BJ (cell line): ENCODE results near the gene SRGAP3. TPM values are rescaled to one million over a fixed set of nuclear protein-coding genes. Genes with fewer than 3 reads are reported as not detected.

ENCODE experiments used
- CTCF ChIA-PET: fragments of 350-600 bp; formaldehyde crosslinking; extraction: SDS; loops from one replicate; lab custom pipeline; 2021; ENCODE audit warnings: antibody characterized with exemption, inconsistent platforms; lab: Yijun Ruan, JAX
- POLR2A ChIA-PET: fragments of 300-600 bp; sonication (Branson Sonifier 250); formaldehyde crosslinking; extraction: SDS; loops from one replicate; lab custom pipeline; 2021; ENCODE audit warnings: antibody characterized with exemption; lab: Charles Lee
- DNase-seq: peaks from one replicate; pipeline ENCODE4 v3.0.0-alpha.2; 2011; ENCODE audit warnings: low read depth
- H3K27me3 ChIP-seq: 2 replicates; pipeline ENCODE4 v1.6.0; 2011; ENCODE audit warnings: low read length; ENCODE audit not compliant: control insufficient read depth, insufficient read depth
- H3K36me3 ChIP-seq: 2 replicates; pipeline ENCODE4 v1.5.1; 2011; ENCODE audit warnings: low read length; ENCODE audit not compliant: control insufficient read depth, insufficient read depth
- H3K4me3 ChIP-seq: 2 replicates; pipeline ENCODE4 v1.5.1; 2011; ENCODE audit warnings: low read depth, mild to moderate bottlenecking, control low read depth, low read length
- CTCF ChIP-seq: IDR thresholded peaks from 2 replicates; pipeline ENCODE4 v1.5.1; 2011; ENCODE audit warnings: low read depth, mild to moderate bottlenecking, control low read depth, inconsistent platforms, low read length, moderate library complexity; ENCODE audit not compliant: insufficient read depth
- polyA plus RNA-seq: library from polyadenylated mRNA; depleted of rRNA; stranded (reverse); fragments of >200 nt; gene quantifications from 2 replicates; pipeline ENCODE4 v1.2.3, GENCODE V29; 2011

Gene SRGAP3
- polyA plus RNA-seq, 1 experiment = 0.75 TPM

GRCh38 chr3:9248522-9249271 is 749 bp downstream of the SRGAP3 start:
- ChIA-PET POLR2A (interaction anchor here (0.6 kb wide), 1 partner anchor 214 kb away, joined by 3 read pairs; no protein-coding TSS in a partner anchor), CTCF (interaction anchor here (0.6 to 1.5 kb wide), 5 partner anchors 9 to 121 kb away, joined by 3 to 4 read pairs (median 3); no protein-coding TSS in a partner anchor)
- H3K27me3 ChIP-seq = peaks cover 13% of the 10 kb centered on the region
- no peaks in the 10 kb centered on the region; the same call in 1 of the 2 replicates for H3K36me3 ChIP-seq
- DNase-seq = no peak
- peak overlapping the region; percentile 47 for H3K4me3 ChIP-seq
- no peak for TF ChIP-seq CTCF

GRCh38 chr3:9247941-9248521 is 1.4 kb downstream of the SRGAP3 start:
- no peak for DNase-seq
- TF ChIP-seq CTCF = no peak
- Histone ChIP-seq H3K27me3 (peaks cover 13% of the 10 kb centered on the region), H3K36me3 (no peaks in the 10 kb centered on the region; the same call in 1 of the 2 replicates), H3K4me3 (no peak overlapping the region)
- POLR2A ChIA-PET = no interaction called here
- CTCF ChIA-PET = no interaction called here

GRCh38 chr3:9247361-9247940 is 2.0 kb downstream of the SRGAP3 start:
- no peak for TF ChIP-seq CTCF
- Histone ChIP-seq H3K36me3 (no peaks in the 10 kb centered on the region; the same call in 1 of the 2 replicates), H3K27me3 (peaks cover 13% of the 10 kb centered on the region), H3K4me3 (no peak overlapping the region)
- no peak for DNase-seq
- ChIA-PET CTCF (interaction anchor here (0.6 kb wide), 1 partner anchor 248 kb away, joined by 4 read pairs; no protein-coding TSS in a partner anchor), POLR2A (no interaction called here)

- no peak overlapping the region for H3K4me3 ChIP-seq
- POLR2A ChIA-PET = no interaction called here
- no peak for TF ChIP-seq CTCF
- no peaks in the 10 kb centered on the region; the same call in 1 of the 2 replicates for H3K36me3 ChIP-seq
- DNase-seq = no peak
- CTCF ChIA-PET = no interaction called here
- peaks cover 13% of the 10 kb centered on the region for H3K27me3 ChIP-seq
Observed at GRCh38 chr3:9246189-9246588, 3.3 kb downstream of the SRGAP3 start.
